A549 (cell line): ENCODE results near the gene SHANK3.
"Not testable (repeated sequence)": the region's sequence is repeated elsewhere in the genome, so short reads cannot be mapped to it uniquely, and the experiment has no call there.

ENCODE experiments used
- CTCF ChIP-seq: fragments of >200 bp; sonication (Bioruptor Twin); formaldehyde crosslinking; IDR thresholded peaks from 3 replicates; pipeline ENCODE4 v1.5.1; 2016
- RFX5 ChIP-seq: fragments of 450-650 bp; IDR thresholded peaks from 2 replicates; pipeline ENCODE4 v1.7.1; 2014; ENCODE audit warnings: antibody characterized with exemption, mild to moderate bottlenecking, moderate library complexity

- not testable (repeated sequence) for TF ChIP-seq CTCF, RFX5
Measured at GRCh38 chr22:50643821-50644101, 28.9 kb upstream of the SHANK3 start.
